PC-9 (cell line): ENCODE results near the gene USE1. TPM values are rescaled to one million over a fixed set of nuclear protein-coding genes. Genes with fewer than 3 reads are reported as not detected.

Source experiments
- Bru-seq: library from RNA; stranded (reverse); fragments of 400-500 nt; gene quantifications from one replicate; lab custom pipeline; 2021; lab: Mats Ljungman, UMichigan
- BruChase-seq, 2 experiments: library from RNA; stranded (reverse); fragments of 400-500 nt; gene quantifications; one replicate each; lab custom pipeline; 2021; lab: Mats Ljungman, UMichigan
- BruUV-seq: library from RNA; stranded (reverse); fragments of 400-500 nt; replicated peaks from 2 replicates; lab custom pipeline; 2021; lab: Mats Ljungman, UMichigan
- CTCF ChIA-PET: fragments of 300-600 bp; sonication (Branson Sonifier 250); formaldehyde crosslinking; loops from one replicate; lab custom pipeline; 2022; ENCODE audit warnings: antibody characterized with exemption; lab: Charles Lee
- POLR2A ChIA-PET: fragments of 300-600 bp; sonication (Branson Sonifier 250); formaldehyde crosslinking; loops from one replicate; lab custom pipeline; 2022; ENCODE audit warnings: antibody characterized with exemption; ENCODE audit not compliant: unreplicated experiment; lab: Charles Lee
- DNase-seq, 2 experiments: peaks; one replicate each; pipeline versions ENCODE4 v3.0.0 to v3.0.0-alpha.2; 2015 to 2022; ENCODE audit warnings: mixed read lengths in 1 of 2
- H2AFZ ChIP-seq: fragments of 200-600 bp; sonication (generic); 2 replicates; pipeline ENCODE4 v1.8.1; 2017; ENCODE audit warnings: antibody characterized with exemption
- H3F3A ChIP-seq: fragments of 200-600 bp; sonication (generic); 2 replicates; pipeline ENCODE4 v1.8.1; 2017; ENCODE audit warnings: antibody characterized with exemption, mild to moderate bottlenecking, low read depth; ENCODE audit not compliant: insufficient read depth
- H3K27ac ChIP-seq: fragments of 200-600 bp; sonication (generic); 2 replicates; pipeline ENCODE4 v1.6.1; 2016; ENCODE audit warnings: mixed run types
- H3K27me3 ChIP-seq: fragments of 200-600 bp; sonication (generic); 2 replicates; pipeline ENCODE4 v1.6.1; 2016; ENCODE audit warnings: low read depth, mixed run types; ENCODE audit not compliant: insufficient read depth
- H3K36me3 ChIP-seq: fragments of 200-600 bp; sonication (generic); 2 replicates; pipeline ENCODE4 v1.6.1; 2016; ENCODE audit warnings: low read depth, mixed run types
- H3K4me1 ChIP-seq: fragments of 200-600 bp; sonication (generic); replicated peaks from 2 replicates; pipeline ENCODE4 v1.6.1; 2016; ENCODE audit warnings: mixed run types; ENCODE audit not compliant: insufficient read depth
- H3K4me2 ChIP-seq: fragments of 200-600 bp; sonication (generic); 2 replicates; pipeline ENCODE4 v1.6.1; 2017; ENCODE audit warnings: mixed run types
- H3K4me3 ChIP-seq: fragments of 200-600 bp; sonication (generic); 2 replicates; pipeline ENCODE4 v1.6.1; 2016; ENCODE audit warnings: mixed run types
- H3K79me2 ChIP-seq: fragments of 200-600 bp; sonication (generic); 2 replicates; pipeline ENCODE4 v1.6.1; 2017; ENCODE audit warnings: low read depth, mixed run types
- H3K9me2 ChIP-seq: fragments of 200-600 bp; sonication (generic); 2 replicates; pipeline ENCODE4 v1.8.1; 2017; ENCODE audit warnings: mild to moderate bottlenecking; ENCODE audit not compliant: insufficient read depth
- H3K9me3 ChIP-seq: fragments of 200-600 bp; sonication (generic); 2 replicates; pipeline ENCODE4 v1.8.1; 2016; ENCODE audit warnings: low read depth; ENCODE audit not compliant: insufficient read depth
- H4K20me1 ChIP-seq: fragments of 200-600 bp; sonication (generic); 2 replicates; pipeline ENCODE4 v1.8.1; 2017; ENCODE audit not compliant: insufficient read depth
- EZH2 ChIP-seq: fragments of 200-600 bp; sonication (generic); IDR thresholded peaks from 2 replicates; pipeline ENCODE4 v1.8.0; 2017; ENCODE audit warnings: antibody characterized with exemption, low read depth
- intact Hi-C: fragments of 100-400 bp; cut with micrococcal nuclease; formaldehyde crosslinking; loops from one replicate; pipeline ENCODE4 v1.10.0; 2022; ENCODE audit not compliant: unreplicated experiment
- long read RNA-seq: library from polyadenylated mRNA; stranded (forward); transcript quantifications from one replicate; pipeline ENCODE4 v2.0.0, GENCODE V29; 2022
- total RNA-seq: library from RNA; stranded (reverse); gene quantifications from 2 replicates; pipeline ENCODE4 v1.2.3, GENCODE V29; 2021
- TF ChIP-seq, protein P1 (sequence below): fragments of 200-600 bp; sonication (generic); conservative IDR thresholded peaks from 2 replicates; pipeline ENCODE4 v1.6.1; 2017; ENCODE audit warnings: mixed run types, antibody characterized with exemption, mild to moderate bottlenecking, moderate library complexity

USE1 gene, protein sequence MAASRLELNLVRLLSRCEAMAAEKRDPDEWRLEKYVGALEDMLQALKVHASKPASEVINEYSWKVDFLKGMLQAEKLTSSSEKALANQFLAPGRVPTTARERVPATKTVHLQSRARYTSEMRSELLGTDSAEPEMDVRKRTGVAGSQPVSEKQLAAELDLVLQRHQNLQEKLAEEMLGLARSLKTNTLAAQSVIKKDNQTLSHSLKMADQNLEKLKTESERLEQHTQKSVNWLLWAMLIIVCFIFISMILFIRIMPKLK
- 19.8 and 22.5 TPM in 2 replicates for total RNA-seq
- Bru-seq, nascent RNA, result percentile 54 among the genes with signal in this experiment
- BruChase-seq, experiment 1, labeled RNA remaining after a 2-hour chase, result percentile 45 among the genes with signal in this experiment
- BruChase-seq, experiment 2, labeled RNA remaining after a 6-hour chase, result percentile 56 among the genes with signal in this experiment
- long read RNA-seq, partial matches to known transcripts, result 1 of 2 reads
- long read RNA-seq, other reads (novel, unspliced or antisense), result 1 of 2 reads

DNA sequence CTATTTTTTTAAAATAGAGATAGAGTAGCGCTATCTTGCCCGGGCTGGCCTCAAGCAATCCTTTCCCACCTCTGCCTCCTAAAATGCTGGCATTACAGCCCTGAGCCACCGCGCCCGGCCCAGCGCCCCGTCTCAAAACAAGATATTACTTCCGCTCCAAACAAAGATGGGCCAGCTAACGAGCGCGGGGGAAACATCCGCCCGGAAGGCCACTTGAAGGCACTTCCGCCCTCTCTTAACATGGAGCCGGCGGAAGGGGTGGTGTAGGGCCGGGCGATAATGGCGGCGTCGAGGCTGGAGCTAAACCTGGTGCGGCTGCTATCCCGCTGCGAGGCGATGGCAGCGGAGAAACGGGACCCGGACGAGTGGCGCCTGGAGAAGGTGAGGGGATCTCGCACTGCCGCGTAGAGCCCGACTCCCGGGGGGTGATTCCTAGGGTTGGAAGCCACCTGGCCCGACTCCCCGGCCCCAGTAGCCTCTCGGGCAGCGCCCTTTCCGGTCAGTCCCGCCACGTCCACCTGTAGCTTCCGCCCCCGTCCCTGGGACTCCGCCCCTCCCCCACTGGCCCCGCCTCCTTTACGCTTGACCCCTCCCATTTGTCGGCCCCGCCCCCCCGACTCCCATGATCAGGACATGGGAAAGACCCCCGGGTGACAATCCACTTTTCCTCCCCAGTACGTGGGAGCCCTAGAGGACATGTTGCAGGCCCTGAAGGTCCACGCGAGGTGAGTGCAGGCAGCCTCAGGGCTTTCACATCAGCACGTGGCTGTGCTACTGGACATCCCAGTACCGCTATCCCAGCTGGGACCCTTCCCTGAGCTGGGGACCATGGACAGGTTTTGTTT lies at the start of gene USE1:
TSS of gene USE1 (plus strand) at position 231 of the 845 bp plus-strand sequence. CDS start at position 280, 49 bp downstream.
- intact Hi-C loops, result no loop called here
- ChIA-PET POLR2A (interaction anchor here (0.5 to 1.6 kb wide), 9 partner anchors 11 to 1109 kb away, joined by 3 to 26 read pairs (median 5); partner anchors contain the start of genes BABAM1 and OCEL1), CTCF (interaction anchor here (0.8 kb wide), 1 partner anchor 10 kb away, joined by 3 read pairs; no protein-coding TSS in a partner anchor)
- Histone ChIP-seq H3K4me3 (peak within 1 kb of the TSS; percentile 64), H3F3A (peaks cover 18% of the 10 kb centered on the region; the same call in 1 of the 2 replicates), H3K4me2 (peak within 1 kb of the TSS; percentile 94), H3K79me2 (no peaks in the 10 kb centered on the region; the same call in 1 of the 2 replicates), H4K20me1 (no peaks in the 10 kb centered on the region), H2AFZ (peak within 1 kb of the TSS; percentile 79), H3K4me1 (peaks cover 22% of the 10 kb centered on the region), H3K36me3 (peaks cover 6% of the 10 kb centered on the region; the same call in 1 of the 2 replicates), H3K27ac (peak within 1 kb of the TSS; percentile 84), H3K27me3 (no peaks in the 10 kb centered on the region), H3K9me3 (no peaks in the 10 kb centered on the region), H3K9me2 (no peaks in the 10 kb centered on the region)
- BruUV-seq, result no TSS peak
- peak; percentile 82 to 85 for DNase-seq
- TF ChIP-seq, protein P1, sequence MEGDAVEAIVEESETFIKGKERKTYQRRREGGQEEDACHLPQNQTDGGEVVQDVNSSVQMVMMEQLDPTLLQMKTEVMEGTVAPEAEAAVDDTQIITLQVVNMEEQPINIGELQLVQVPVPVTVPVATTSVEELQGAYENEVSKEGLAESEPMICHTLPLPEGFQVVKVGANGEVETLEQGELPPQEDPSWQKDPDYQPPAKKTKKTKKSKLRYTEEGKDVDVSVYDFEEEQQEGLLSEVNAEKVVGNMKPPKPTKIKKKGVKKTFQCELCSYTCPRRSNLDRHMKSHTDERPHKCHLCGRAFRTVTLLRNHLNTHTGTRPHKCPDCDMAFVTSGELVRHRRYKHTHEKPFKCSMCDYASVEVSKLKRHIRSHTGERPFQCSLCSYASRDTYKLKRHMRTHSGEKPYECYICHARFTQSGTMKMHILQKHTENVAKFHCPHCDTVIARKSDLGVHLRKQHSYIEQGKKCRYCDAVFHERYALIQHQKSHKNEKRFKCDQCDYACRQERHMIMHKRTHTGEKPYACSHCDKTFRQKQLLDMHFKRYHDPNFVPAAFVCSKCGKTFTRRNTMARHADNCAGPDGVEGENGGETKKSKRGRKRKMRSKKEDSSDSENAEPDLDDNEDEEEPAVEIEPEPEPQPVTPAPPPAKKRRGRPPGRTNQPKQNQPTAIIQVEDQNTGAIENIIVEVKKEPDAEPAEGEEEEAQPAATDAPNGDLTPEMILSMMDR, result no peak
- no peak for TF ChIP-seq EZH2

DNA sequence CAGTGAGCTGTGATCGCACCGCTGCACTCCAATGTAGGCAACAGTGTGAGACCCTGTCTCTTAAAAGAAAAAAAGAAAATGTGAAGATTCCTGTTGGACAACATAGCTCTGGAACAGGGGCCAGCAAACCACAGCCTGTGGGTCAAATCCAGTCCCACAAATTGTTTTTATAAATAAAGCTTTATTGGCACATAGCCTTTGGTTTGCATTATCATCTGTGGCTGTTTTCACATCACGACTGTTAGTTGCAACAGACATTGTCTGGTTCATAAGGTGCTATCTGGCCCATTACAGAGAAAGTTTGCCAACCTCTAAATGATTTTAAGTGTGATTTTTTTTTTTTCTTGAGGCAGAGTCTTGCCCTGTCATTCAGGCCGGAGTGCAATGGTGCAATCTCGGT lies 49.4 kb upstream of the USE1 start:
- no TSS peak for BruUV-seq
- ChIA-PET CTCF (no interaction called here), POLR2A (no interaction called here)
- Histone ChIP-seq H3K79me2 (no peaks in the 10 kb centered on the region), H3K4me3 (no peak overlapping the region), H2AFZ (no peak overlapping the region), H3K4me1 (no peaks in the 10 kb centered on the region), H3K27me3 (no peaks in the 10 kb centered on the region), H3F3A (peaks cover 12% of the 10 kb centered on the region), H3K9me3 (no peaks in the 10 kb centered on the region; the same call in 1 of the 2 replicates), H3K9me2 (no peaks in the 10 kb centered on the region), H3K36me3 (peaks cover 15% of the 10 kb centered on the region), H3K27ac (no peak overlapping the region), H3K4me2 (no peak overlapping the region), H4K20me1 (no peaks in the 10 kb centered on the region)
- TF ChIP-seq EZH2, result no peak
- TF ChIP-seq, protein P1, result no peak
- no peak for DNase-seq
- intact Hi-C loops, result no loop called here
